HG03575 (cell line): ENCODE results near the gene PTTG1IP.
"Not testable (repeated sequence)": the region's sequence is repeated elsewhere in the genome, so short reads cannot be mapped to it uniquely, and the experiment has no call there.

Source experiments
- ATAC-seq: cut with Tn5 transposase; IDR thresholded peaks from one replicate; pipeline ENCODE4 v1.9.1; 2021; ENCODE audit not compliant: unreplicated experiment, insufficient number of reproducible peaks, low FRiP score; ENCODE audit errors: extremely low read depth

PTTG1IP gene

DNA sequence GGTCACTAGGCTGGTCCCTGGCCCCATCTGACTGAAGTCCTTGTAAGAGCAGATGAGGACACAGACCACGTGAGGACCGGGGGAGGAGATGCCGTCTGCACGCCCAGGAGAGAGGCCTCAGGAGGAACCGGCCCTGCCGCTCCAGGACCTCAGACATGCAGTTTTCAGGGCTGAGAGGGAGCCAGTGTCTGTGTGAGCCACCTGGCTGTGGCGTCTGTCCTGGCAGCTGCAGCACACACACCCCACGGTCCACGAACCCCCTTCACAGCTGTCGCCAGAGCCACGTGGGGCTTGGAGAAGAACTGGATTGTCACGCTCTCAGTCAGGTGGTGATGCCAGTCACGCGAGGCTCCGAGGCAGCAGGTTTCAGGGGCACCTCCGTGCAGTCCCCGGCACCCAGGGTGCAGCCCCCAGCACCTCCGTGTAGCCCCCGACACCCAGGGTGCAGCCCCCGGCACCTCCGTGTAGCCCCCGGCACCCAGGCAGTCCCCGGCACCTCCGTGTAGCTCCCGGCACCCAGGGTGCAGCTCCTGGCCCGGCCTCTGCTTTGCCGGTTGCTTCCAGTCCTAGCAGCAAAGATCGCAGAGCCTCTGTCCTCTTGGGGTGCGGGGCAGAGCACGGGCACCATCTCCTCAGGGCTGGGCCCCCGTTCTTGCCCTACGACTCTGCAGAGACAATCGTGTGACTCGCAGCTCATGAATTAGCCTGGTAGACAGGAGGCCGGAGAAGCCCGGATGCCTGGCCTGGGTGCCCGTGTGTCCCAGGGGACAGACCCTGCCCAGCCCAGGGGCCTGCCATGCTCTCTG lies 36.6 kb downstream of the PTTG1IP start:
- no peak for ATAC-seq

DNA sequence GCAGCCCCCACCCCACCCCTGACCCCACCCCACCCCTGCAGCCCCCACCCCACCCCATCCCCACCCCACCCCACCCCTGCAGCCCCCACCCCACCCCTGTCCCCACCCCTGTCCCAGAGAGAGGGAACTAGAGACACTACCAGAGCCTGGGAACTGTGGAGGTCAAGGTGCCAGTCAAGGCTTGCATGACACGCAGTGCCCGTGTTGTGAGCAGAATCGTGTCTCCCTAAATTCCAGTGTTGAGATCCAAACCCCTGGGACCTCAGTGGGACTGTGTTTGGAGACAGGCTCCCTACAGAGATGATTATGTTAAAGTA lies 37.2 kb downstream of the PTTG1IP start:
- no peak for ATAC-seq

DNA sequence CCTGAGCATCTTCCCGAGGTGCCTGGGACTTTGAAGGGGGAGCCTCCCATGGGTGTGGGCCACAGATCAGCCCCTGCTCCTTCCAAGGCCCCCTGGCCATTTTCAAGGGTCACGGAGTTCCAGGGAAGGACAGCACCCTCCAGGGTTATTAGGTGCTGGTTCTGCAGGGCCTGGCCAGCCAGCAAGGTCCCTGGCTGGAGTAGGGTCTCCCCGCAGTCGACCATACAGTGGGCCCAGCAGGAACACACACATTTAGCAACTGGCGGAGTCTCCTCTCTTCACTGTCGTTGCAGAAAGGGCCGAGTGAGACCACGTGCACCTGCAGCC lies 37.9 kb downstream of the PTTG1IP start:
- no peak for ATAC-seq

DNA sequence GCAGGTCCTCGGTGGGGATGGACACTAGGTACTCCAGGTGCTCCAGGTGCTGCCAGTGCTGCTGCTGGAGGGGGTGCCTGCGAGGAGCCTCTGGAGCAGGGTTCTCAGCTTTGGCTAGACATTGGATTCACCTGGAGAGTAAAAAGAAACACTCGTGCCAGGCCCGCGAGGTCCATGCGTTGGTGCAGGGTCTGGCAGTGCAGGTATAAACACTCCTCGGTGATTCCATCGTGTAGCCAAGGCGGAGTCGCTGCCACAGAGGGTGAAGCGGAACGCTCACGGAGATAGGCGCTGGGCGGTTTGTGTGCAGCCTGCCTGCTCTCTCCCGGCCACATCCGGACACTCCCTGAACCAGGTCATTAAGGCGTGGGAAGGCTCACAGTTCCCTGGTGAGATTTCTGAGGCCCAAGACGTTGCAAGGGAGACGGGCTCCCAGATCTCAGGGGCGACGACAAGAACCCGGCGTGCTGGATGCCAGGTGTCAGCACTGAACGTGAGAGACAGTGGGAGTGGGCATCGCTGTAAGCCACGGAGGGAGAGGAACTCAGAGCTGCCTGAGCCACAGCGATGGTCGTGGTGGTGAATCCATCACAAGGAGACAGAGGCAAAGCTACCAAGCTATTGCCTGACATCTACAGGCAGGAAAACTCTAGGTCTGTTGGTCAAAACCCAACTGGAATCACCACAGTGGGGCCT lies 38.4 kb downstream of the PTTG1IP start:
- ATAC-seq = no peak

DNA sequence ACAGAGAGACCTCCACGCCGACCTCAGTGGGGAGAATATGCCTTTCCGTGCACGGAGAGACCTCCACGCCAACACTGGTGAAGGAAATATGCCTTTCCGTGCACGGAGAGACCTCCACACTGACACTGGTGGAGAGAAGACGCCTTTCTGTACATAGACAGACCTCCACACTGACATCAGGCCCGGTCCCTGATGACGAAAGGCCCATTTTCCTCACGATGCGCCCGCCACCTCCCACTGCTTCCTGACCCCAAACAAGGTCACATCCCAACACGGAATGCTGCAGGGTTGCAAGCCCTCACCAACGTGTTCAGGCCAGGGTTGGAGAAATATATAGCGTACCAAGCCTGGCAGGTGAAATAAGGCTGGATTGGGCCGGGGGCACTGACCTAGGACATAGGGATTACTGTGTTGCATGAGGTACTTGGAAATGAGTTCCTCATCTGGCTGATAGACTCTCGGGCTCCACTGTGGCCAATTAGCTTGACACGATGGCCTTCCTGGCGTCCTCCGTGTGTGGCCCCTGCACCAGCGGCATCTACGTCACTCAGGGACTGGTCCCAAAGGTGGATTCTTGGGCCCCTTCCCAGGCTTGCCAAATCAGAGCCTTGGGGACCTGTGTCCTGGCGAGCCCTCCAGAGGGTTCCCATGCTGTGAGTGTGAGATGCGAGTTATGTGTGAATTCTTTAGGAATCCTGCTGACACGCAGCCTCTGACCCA lies 39.1 kb downstream of the PTTG1IP start:
- no peak for ATAC-seq

DNA sequence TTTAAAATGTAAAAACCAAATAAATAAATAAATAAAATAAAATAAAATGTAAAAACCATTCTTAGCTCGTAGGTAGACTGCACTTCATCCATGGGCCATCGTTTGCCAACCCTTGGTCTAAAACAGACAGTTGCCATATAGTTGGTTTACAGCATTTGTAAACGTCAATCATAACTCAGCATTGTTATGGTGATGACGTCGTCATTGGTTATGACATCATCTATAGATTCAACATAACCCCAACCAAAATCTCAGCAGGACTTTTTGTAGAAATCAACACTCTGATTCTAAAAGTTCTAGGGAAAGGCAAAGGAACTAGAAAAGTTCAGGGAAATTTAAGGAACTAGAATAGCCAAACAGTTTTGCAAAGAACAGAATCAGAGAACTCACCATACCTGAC lies 39.8 kb downstream of the PTTG1IP start:
- ATAC-seq = no peak

DNA sequence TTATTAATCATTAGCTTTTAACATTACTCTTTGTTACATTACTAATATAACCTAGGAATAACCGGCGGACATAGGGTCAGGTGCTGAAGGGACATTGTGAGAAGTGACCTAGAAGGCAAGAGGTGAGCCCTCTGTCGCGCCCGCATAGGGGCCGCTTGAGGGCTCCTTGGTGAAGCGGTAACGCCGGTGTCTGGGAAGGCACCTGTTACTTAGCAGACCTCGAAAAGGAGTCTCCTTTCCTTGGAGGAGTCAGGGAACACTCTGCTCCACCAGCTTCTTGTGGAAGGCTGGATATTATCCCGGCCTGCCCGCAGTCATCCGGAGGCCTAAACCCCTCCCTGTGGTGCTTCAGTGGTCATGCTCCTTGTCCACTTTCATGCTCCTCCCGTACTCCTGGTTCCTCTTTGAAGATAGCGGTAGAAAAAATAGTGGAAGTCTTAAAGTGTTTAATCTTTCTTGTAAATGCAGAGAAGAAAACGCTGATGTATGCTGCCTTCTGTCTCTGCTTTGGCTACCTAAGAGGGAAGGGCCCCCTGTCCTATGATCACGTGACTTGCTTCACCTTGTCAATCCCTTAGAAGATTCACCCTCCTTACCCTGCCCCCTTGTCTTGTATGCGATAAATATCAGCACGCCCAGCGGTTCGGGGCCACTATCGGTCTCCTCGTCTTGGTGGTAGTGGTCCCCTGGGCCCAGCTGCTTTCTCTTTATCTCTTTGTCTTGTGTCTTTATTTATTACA lies 40.8 kb downstream of the PTTG1IP start:
- ATAC-seq = not testable (repeated sequence)

DNA sequence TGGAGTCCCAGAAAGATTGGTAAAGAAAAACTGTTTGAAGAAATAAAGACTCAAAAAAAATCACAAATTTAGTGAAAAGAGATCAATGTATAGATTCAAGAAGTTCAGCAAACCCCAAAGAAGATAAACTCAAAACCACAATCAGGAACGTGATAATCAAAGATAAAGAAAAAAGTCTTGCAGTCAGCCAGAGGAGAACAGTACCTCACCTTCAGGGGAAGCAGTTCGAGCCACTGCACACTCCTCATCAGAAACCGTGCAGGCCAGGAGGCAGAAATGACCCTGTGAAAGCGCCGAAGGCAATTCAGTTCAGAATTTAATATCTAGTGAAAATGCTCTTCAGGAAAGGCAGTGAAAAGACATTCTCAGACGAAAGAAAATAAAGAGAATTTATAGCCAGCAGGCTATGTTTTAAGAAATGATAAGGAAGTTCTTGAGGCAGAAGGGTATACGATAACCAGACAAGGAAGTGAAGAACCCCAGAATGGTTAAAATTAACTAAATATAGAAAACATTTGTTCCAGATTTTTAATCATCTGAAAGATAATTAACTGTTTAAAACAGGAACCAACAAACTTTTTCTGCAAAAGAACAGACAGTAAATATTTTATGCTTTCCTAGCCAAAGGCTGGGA lies 42.1 kb downstream of the PTTG1IP start:
- no peak for ATAC-seq

DNA sequence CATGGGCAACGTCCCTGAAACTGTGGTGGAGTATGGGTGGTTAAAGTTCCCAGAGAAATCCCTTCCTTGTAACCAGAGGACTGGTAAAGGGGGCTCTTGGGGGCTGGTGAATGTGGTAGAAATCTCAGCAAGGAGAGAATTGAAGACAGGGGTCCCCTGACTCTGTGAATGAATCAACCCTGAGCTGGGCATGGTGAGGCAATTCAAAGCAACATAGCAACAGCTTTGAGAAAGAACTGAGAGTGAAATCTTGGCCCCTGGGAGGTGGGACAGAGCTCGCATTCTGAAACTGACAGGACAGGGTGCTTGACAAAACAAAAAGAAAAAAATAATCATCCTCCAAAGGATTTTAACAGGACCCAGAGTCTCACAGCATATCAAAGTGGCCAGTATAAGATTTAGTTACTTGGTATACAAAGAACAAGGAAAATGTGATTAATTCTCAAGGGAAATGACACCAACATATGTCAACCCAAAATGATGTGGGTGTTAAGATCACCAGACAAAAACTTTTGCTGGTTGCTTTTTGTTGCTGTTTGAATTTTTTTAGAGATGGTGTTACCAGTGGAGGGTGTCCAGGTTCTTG lies 43.9 kb downstream of the PTTG1IP start:
- ATAC-seq = no peak

DNA sequence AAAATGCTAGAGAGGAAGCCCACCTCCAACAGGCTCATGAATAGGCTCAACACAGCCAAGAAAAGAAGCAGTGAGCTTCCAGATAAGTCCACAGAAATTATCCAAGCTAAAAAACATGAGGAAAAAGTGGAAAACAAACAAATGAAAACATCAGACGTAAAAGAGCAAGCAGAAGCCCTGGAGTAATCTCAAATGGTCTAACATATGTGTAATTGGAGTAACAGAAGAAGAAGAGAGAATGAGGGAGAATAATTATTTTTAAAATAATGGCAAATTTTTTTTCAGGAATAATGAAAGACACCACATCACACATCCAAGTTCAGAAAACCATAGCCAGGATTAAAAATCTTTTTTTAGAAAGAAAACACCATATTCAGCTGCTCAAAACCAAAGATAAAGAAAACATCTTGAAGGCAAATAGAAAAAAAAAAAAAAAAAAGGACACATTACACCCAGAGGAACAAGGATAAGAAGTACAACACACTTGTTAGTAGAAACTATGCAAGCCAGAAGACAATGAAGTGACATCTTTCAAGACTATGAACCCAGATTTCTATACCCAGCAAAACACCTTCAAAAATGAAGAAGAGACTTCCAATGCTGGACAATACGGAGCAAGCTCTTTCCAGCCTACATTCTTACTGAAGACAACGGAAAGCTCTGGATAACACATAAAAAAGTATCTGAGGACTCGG lies 45.0 kb downstream of the PTTG1IP start:
- no peak for ATAC-seq

DNA sequence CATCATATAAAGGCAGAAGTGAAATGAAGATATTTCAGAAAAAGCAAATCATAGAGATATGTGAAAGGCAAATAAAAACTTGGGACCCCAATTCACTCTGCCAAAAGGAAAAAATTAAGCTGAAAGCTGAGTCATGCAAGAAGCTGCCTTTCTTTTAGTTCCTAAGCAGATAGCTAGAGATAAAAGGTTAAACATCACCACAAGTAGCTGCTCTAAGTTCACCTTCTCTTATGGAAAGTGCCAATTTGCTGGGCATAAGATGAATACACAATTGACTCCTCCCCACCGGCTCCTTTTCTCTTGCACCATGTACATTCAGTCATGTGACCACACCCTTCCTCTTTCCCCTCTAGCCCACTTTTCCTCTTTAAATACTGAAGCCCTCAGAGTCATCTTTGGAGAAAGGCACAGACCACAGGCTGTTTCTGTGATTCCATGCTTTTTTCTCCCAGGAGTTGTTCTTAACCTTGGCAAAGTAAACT lies 50.3 kb downstream of the PTTG1IP start:
- no peak for ATAC-seq

DNA sequence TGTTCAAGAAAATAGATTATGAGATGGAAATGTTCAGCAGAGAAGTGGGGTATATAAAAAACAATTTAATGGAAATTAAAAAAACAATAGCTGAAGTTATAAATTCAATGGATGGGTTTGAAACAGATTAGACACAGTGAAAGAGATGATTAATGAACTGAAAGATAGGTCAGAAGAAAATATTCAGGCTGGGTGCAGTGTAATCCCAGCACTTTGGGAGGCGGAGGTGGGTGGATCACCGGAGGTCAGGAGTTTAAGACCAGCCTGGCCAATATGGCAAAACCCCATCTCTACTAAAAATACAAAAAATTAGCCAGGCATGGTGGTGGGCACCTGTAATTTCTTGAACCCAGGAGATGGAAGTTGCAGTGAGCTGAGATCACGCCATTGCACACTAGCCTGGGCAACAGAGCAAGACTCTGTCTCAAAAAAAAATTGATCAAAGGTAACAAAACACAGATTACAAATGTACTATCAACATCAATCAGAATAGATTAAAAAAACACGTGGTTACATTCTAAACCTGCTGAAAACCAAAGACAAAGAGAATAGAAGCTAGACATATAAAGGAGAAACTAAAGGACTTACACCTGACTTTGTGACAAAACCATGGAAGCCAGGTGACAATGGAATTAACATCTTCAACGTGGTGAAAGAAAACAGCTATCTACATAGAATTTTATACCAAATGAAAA lies 50.9 kb downstream of the PTTG1IP start:
- ATAC-seq = no peak

DNA sequence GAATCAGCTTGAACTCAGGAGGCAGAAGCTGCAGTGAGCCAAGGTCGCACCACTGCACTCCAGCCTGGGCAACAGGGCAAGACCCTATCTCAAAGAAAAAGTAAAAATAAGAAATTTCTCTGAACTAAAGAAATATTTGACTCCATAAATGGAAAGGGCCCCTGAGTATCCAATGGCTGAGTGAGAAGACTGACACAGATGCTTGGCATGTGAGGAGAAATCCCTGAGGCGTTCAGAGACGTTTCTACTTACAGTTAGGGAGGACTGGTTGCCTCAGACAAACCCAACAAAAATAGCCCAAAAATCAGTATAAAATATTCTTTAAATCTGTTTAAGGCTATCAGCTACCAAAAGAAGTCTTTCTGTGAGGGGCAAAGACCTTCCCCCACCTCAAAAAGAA lies 52.6 kb downstream of the PTTG1IP start:
- ATAC-seq = no peak

DNA sequence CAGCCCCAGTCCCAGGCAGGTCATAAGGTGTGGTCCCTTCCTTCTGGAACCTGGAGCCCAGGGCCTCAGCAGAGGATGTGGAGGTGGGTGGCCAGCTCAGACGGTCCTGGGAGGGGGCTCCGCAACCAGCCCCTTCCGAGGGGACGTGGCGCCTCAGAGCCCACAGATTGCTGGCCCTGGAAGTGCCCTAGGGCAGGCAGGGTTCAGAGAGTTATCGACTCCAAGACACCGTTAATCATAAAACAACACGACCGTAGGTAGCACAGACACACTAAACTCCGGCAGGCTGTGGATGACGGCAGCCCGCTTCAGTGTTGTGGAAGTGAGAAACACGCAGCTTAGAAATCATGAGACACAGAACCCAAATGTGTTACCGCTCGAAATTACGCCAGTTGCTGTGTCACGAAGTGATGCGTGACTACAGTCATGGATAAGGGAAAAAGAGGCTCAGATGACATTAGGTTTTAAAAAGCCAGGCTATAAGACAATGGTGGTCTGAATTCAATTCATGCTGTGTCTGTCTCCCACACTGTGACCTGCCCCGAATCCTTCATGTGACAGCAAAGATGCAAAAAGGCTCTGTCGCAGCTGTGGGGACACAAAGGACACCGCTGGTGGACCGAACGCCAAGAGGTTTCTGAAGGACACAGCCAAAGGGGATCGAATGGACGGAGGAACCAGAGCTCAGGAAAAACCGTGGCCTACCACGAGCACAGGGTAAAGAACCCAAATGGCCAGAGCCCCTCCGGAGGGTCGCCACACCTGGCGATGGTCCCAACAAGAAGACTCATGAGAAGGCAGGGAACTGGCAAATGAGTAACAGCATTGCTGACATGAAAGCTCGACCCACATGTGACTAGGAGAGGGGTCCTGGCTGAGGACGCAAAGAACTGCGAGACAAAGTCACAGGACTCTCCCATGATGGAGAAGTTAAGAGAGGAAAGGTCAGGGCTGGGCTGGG lies 53.9 kb downstream of the PTTG1IP start:
- ATAC-seq = no peak

DNA sequence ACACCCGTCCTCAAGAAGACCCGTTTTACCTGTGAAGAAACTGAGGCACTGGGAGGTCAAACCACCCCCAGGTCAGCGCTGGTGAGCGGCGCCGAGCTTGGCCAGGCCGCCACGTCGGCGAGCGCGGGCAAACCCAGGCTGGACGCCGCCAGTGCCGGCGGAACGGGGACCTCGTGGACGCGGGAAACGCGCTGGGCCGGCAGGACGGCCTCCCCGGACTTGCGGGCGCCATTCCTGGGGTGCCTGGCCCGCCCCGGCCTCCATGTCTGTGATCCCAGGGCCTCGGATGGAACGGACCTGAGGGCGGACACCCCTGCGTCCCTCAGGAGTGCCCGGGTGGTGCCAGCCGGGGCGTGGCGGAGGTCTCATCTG lies 54.9 kb downstream of the PTTG1IP start:
- no peak for ATAC-seq

DNA sequence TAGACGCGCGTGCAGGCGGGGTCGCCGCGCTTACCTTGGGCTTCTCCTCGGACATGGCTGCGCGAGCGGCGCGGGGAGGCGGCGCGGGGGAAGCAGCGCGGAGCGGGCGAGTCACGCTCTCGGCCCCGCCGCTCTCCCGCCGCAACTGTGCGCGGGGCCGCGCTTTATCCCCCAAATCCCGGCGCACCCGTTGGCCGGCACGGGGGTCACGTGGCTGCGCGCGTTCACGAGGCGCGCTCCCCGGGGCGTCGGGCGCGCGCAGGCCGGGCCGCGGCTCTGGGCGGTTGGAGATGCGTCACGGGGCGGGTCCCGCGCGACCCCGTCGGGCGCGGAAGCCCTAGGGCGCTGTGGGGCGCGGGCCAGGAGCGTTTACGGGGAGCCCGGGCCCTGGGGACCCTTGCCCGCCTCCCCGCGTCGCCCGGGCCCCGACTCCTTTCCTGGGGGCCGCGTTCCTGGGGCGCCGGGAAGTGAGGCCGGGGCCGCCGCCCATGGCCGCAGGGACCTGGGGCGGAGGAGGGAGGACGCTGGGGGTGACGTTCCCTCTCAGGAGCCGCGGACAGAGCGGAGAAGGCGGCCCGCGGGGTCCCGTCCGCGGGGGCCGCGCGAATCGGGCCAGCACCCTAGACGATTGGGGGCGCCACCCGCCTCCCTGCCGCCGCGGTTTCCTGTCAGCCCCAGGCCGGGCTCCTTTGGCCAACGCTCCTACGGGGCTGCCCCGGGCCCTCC lies 55.4 kb downstream of the PTTG1IP start, which contains the start of gene SUMO3:
Gene SUMO3 (minus strand): TSS at position 149 of the 726 bp plus-strand sequence. CDS start 94 bp downstream, at position 55.
- ATAC-seq = no peak
